HPDE6-E6E7 (cell line): ENCODE data around the gene RPS14.
"Not testable (repeated sequence)": the region's sequence is repeated elsewhere in the genome, so short reads cannot be mapped to it uniquely, and the experiment has no call there.

Experiments used
- DNase-seq: peaks from one replicate; pipeline ENCODE4 v3.0.0; 2011; ENCODE audit warnings: missing footprints; ENCODE audit errors: extremely low spot score

Gene RPS14

GRCh38 chr5:150446088-150446487 lies 3.5 kb downstream of the RPS14 start:
- no peak for DNase-seq

- DNase-seq: no peak
Measured at GRCh38 chr5:150444770-150445169, 4.8 kb downstream of the RPS14 start.

GRCh38 chr5:150443242-150444075 lies 6.1 kb downstream of the RPS14 start:
- no peak for DNase-seq

GRCh38 chr5:150442699-150443080 lies 6.8 kb downstream of the RPS14 start:
- no peak for DNase-seq

GRCh38 chr5:150441813-150442698 lies 7.5 kb downstream of the RPS14 start:
- DNase-seq: no peak

- no peak for DNase-seq
Measured at GRCh38 chr5:150440948-150441812, 8.4 kb downstream of the RPS14 start.

- DNase-seq: no peak
Measured at GRCh38 chr5:150438873-150439546, 10.5 kb downstream of the RPS14 start.

GRCh38 chr5:150436141-150436680 lies 13.3 kb downstream of the RPS14 start:
- peak; percentile 89 for DNase-seq

GRCh38 chr5:150434464-150434863 lies 15.1 kb downstream of the RPS14 start:
- DNase-seq: peak; percentile 94

GRCh38 chr5:150431574-150431973 lies 18.0 kb downstream of the RPS14 start:
- DNase-seq: no peak

- no peak for DNase-seq
Measured at GRCh38 chr5:150431048-150431447, 18.5 kb downstream of the RPS14 start.

- DNase-seq: no peak
Measured at GRCh38 chr5:150429410-150429873, 20.1 kb downstream of the RPS14 start.

- no peak for DNase-seq
Measured at GRCh38 chr5:150428978-150429377, 20.6 kb downstream of the RPS14 start.

GRCh38 chr5:150428106-150428876 lies 21.2 kb downstream of the RPS14 start:
- DNase-seq: no peak

GRCh38 chr5:150426165-150426564 lies 23.4 kb downstream of the RPS14 start:
- not testable (repeated sequence) for DNase-seq

- no peak for DNase-seq
Measured at GRCh38 chr5:150422758-150423157, 26.8 kb downstream of the RPS14 start.

- no peak for DNase-seq
Measured at GRCh38 chr5:150422075-150422474, 27.5 kb downstream of the RPS14 start.

GRCh38 chr5:150419630-150420270 lies 29.8 kb downstream of the RPS14 start:
- DNase-seq: no peak
